Liver (tissue), 9 donors: ENCODE results near the gene CACNA1D. TPM values are rescaled to one million over a fixed set of nuclear protein-coding genes. Genes with fewer than 3 reads are reported as not detected.

ENCODE experiments used
- DNase-seq: peaks from one replicate; pipeline ENCODE4 v3.0.0-alpha.2; 2017; ENCODE audit warnings: low spot score
- H3K27ac ChIP-seq, 2 donors: one replicate each; pipeline ENCODE4 v1.7.0; 2013; ENCODE audit warnings: inconsistent platforms in 2 of 2, low read length in 2 of 2, control low read depth in 1 of 2, low read depth in 1 of 2, mild to moderate bottlenecking in 1 of 2
- H3K27me3 ChIP-seq, 4 donors: one replicate each; pipeline versions ENCODE4 v1.6.1 to v1.7.0; 2013; ENCODE audit warnings: low read length in 3 of 4, inconsistent platforms in 1 of 4, mild to moderate bottlenecking in 1 of 4, moderate library complexity in 1 of 4; ENCODE audit not compliant: control insufficient read depth in 4 of 4, insufficient read depth in 4 of 4
- H3K36me3 ChIP-seq, 4 donors: one replicate each; pipeline versions ENCODE4 v1.6.1 to v1.7.0; 2013; ENCODE audit warnings: low read length in 3 of 4, mild to moderate bottlenecking in 3 of 4, low read depth in 1 of 4, moderate library complexity in 1 of 4; ENCODE audit not compliant: control insufficient read depth in 4 of 4, insufficient read depth in 3 of 4
- H3K4me1 ChIP-seq, 4 donors: one replicate each; pipeline versions ENCODE4 v1.6.1 to v1.7.0; 2013; ENCODE audit warnings: low read length in 3 of 4, mild to moderate bottlenecking in 3 of 4, moderate library complexity in 1 of 4; ENCODE audit not compliant: control insufficient read depth in 4 of 4, insufficient read depth in 4 of 4
- H3K4me3 ChIP-seq, 3 donors: one replicate each; pipeline versions ENCODE4 v1.6.1 to v1.7.0; 2013; ENCODE audit warnings: low read length in 3 of 3, control low read depth in 1 of 3, low read depth in 1 of 3, mild to moderate bottlenecking in 1 of 3
- H3K9ac ChIP-seq, 2 donors: one replicate each; pipeline ENCODE4 v1.7.0; 2013; ENCODE audit warnings: low read length in 2 of 2, mild to moderate bottlenecking in 2 of 2, moderate library complexity in 2 of 2, control low read depth in 1 of 2, low read depth in 1 of 2
- H3K9me3 ChIP-seq, 4 donors: one replicate each; pipeline versions ENCODE4 v1.6.1 to v1.7.0; 2013; ENCODE audit warnings: low read length in 3 of 4; ENCODE audit not compliant: control insufficient read depth in 4 of 4
- ATF3 ChIP-seq: IDR thresholded peaks from 2 replicates; pipeline ENCODE4 v1.6.1; 2016; ENCODE audit warnings: antibody characterized with exemption
- EGR1 ChIP-seq, 2 donors: IDR thresholded peaks; 2 replicates each; pipeline ENCODE4 v1.6.1; 2016 to 2018; ENCODE audit warnings: antibody characterized with exemption in 2 of 2, low read depth in 2 of 2
- FOXA1 ChIP-seq: IDR thresholded peaks from 2 replicates; pipeline ENCODE4 v1.6.1; 2016; ENCODE audit warnings: antibody characterized with exemption
- FOXA2 ChIP-seq: IDR thresholded peaks from 2 replicates; pipeline ENCODE4 v1.6.1; 2016; ENCODE audit warnings: antibody characterized with exemption
- GABPA ChIP-seq, 2 donors: IDR thresholded peaks in 1 of 2; conservative IDR thresholded peaks in 1 of 2; 2 replicates each; pipeline ENCODE4 v1.6.1; 2016; ENCODE audit warnings: antibody characterized with exemption in 2 of 2, mild to moderate bottlenecking in 1 of 2, moderate library complexity in 1 of 2
- HNF4A ChIP-seq, 2 donors: conservative IDR thresholded peaks; 2 replicates each; pipeline ENCODE4 v1.6.1; 2016; ENCODE audit warnings: antibody characterized with exemption in 2 of 2, mild to moderate bottlenecking in 2 of 2
- HNF4G ChIP-seq: IDR thresholded peaks from 2 replicates; pipeline ENCODE4 v1.6.1; 2016; ENCODE audit warnings: antibody characterized with exemption
- JUND ChIP-seq, 2 donors: IDR thresholded peaks; 2 replicates each; pipeline ENCODE4 v1.6.1; 2016; ENCODE audit warnings: antibody characterized with exemption in 2 of 2
- NR2F2 ChIP-seq: IDR thresholded peaks from 2 replicates; pipeline ENCODE4 v1.6.1; 2016; ENCODE audit warnings: antibody characterized with exemption
- RAD21 ChIP-seq, 2 donors: IDR thresholded peaks; 2 replicates each; pipeline ENCODE4 v1.6.1; 2016; ENCODE audit warnings: antibody characterized with exemption in 2 of 2, mild to moderate bottlenecking in 2 of 2
- REST ChIP-seq: IDR thresholded peaks from 2 replicates; pipeline ENCODE4 v1.6.1; 2016; ENCODE audit warnings: antibody characterized with exemption, mild to moderate bottlenecking
- RXRA ChIP-seq, 2 donors: IDR thresholded peaks; 2 replicates each; pipeline ENCODE4 v1.6.1; 2017 to 2018; ENCODE audit warnings: antibody characterized with exemption in 2 of 2, mild to moderate bottlenecking in 1 of 2
- SP1 ChIP-seq: IDR thresholded peaks from 2 replicates; pipeline ENCODE4 v1.6.1; 2018; ENCODE audit warnings: antibody characterized with exemption, mild to moderate bottlenecking
- TAF1 ChIP-seq: conservative IDR thresholded peaks from 2 replicates; pipeline ENCODE4 v1.6.1; 2016; ENCODE audit warnings: antibody characterized with exemption, mild to moderate bottlenecking
- YY1 ChIP-seq: IDR thresholded peaks from 2 replicates; pipeline ENCODE4 v1.6.1; 2016; ENCODE audit warnings: antibody characterized with exemption, mild to moderate bottlenecking
- WGBS: extraction: QIAGEN DNeasy Blood & Tissue Kit; methylation state at CpG from one replicate; pipeline ENCODE4 v1.1.7; 2013; 5-methylcytosine and 5-hydroxymethylcytosine counted together
- polyA plus RNA-seq, 2 donors: library from polyadenylated mRNA; stranded (reverse) in 1 of 2; unstranded in 1 of 2; fragments of 200-250 nt in 1 of 2; fragments of >200 nt in 1 of 2; fragmentation: Nextera tagmentation in 1 of 2; extraction: Ambion mirVana in 1 of 2; gene quantifications; one replicate each; pipeline versions ENCODE4 v1.2.1 to v1.2.3, GENCODE V29; 2013 to 2015
- total RNA-seq, 2 donors: library from RNA; depleted of rRNA; stranded (reverse); fragments of >200 nt; gene quantifications; one replicate each; pipeline ENCODE4 v1.2.3, GENCODE V29; 2014
- TF ChIP-seq, protein P1 (sequence below): IDR thresholded peaks from 2 replicates; pipeline ENCODE4 v1.6.1; 2016; ENCODE audit warnings: antibody characterized with exemption
- TF ChIP-seq, protein P2 (sequence below): IDR thresholded peaks from 2 replicates; pipeline ENCODE4 v1.6.1; 2016; ENCODE audit warnings: antibody characterized with exemption
- donor health status: healthy.
- donor health status: healthy.
- donor health status: healthy.
- donor health status: healthy.
- donor health status: healthy.

CACNA1D gene
- total and polyA plus RNA-seq, 4 donors, result 1.8 to 18.9 (median 3.4) TPM

GRCh38 chr3:53775834-53776251 is 281.4 kb downstream of the CACNA1D start:
- Histone ChIP-seq H3K27ac (peak overlapping the region; percentile 75 to 77), H3K4me3 (no peak overlapping the region), H3K9me3 (no peaks in the 10 kb centered on the region), H3K9ac (no peak overlapping the region), H3K4me1 (peaks cover 6 to 31% (median 23%) of the 10 kb centered on the region in 4 donors), H3K36me3 (no peaks in the 10 kb centered on the region), H3K27me3 (no peaks in the 10 kb centered on the region)
- DNase-seq, result no peak
- WGBS, result 42% methylated on average over 5 of the region's 5 CpGs
- TF ChIP-seq RXRA (IDR thresholded peaks at IDR 0.05), result peak in 1 of 2 donors; percentile 40
- TF ChIP-seq HNF4A (conservative IDR thresholded peaks at IDR 0.05), result peak in 1 of 2 donors; percentile 68
- no peak for TF ChIP-seq REST
- TF ChIP-seq FOXA1, result no peak
- TF ChIP-seq YY1, result peak; percentile 29
- TF ChIP-seq FOXA2, result peak; percentile 29
- no peak for TF ChIP-seq ATF3

- TF ChIP-seq RAD21 (IDR thresholded peaks at IDR 0.05) (no peak), EGR1 (IDR thresholded peaks at IDR 0.05; ENCODE audit: low read depth in 2 of 2) (peak; percentile 66 to 92), HNF4A (conservative IDR thresholded peaks at IDR 0.05) (peak; percentile 50 to 69), YY1 (no peak), RXRA (IDR thresholded peaks at IDR 0.05) (peak in 1 of 2 donors; percentile 55), SP1 (peak; percentile 18), HNF4G (no peak)
- Histone ChIP-seq H3K4me1 (peaks cover 6 to 31% (median 23%) of the 10 kb centered on the region in 4 donors), H3K27ac (peak overlapping the region; percentile 75 to 77), H3K9me3 (no peaks in the 10 kb centered on the region), H3K4me3 (no peak overlapping the region), H3K36me3 (no peaks in the 10 kb centered on the region), H3K9ac (peak overlapping the region in 1 of 2 donors; percentile 55), H3K27me3 (no peaks in the 10 kb centered on the region)
- no peak for DNase-seq
- WGBS, result 34% methylated on average over 9 of the region's 9 CpGs
These were observed 282.2 kb downstream of the CACNA1D start for GRCh38 chr3:53776494-53777101.

DNA sequence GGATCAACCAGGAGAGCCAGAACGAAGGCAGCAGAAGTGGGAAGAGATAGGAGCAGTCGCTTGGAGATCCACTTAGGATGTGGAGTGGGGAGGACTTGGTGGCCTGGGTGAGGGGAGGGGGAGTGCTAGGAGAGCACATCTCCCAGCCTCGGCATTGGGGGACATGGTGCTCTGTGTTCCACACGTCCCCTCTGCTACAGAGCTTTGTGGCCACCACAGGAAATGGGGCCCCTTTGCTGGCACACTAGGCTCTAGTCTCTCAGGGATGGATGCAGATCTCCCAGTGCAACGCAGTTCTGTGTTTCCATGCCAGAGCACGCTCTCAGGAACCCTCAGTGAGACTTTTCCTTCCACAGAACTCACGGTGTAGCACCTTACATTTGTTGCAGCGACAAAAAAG is 283.1 kb downstream of the CACNA1D start:
- DNase-seq, result no peak
- WGBS, result 90% methylated on average over 8 of the region's 8 CpGs
- no peaks in the 10 kb centered on the region for H3K27me3 ChIP-seq
- no peaks in the 10 kb centered on the region for H3K9me3 ChIP-seq
- H3K36me3 ChIP-seq, result no peaks in the 10 kb centered on the region
- H3K4me1 ChIP-seq, result peaks cover 6 to 31% (median 23%) of the 10 kb centered on the region in 4 donors
- no peak overlapping the region for H3K9ac ChIP-seq
- H3K4me3 ChIP-seq, result no peak overlapping the region
- H3K27ac ChIP-seq, result peak overlapping the region in 1 of 2 donors; percentile 31
- TF ChIP-seq HNF4G (no peak), TAF1 (no peak), JUND (IDR thresholded peaks at IDR 0.05) (no peak), SP1 (no peak), RXRA (IDR thresholded peaks at IDR 0.05) (no peak), ATF3 (no peak), REST (no peak), FOXA2 (no peak), NR2F2 (no peak), HNF4A (conservative IDR thresholded peaks at IDR 0.05) (no peak), GABPA (IDR thresholded peaks at IDR 0.05 in 1 of 2, conservative IDR thresholded peaks at IDR 0.05 in 1 of 2) (no peak), YY1 (no peak), EGR1 (IDR thresholded peaks at IDR 0.05; ENCODE audit: low read depth in 2 of 2) (no peak), FOXA1 (no peak)
- TF ChIP-seq, protein P1, sequence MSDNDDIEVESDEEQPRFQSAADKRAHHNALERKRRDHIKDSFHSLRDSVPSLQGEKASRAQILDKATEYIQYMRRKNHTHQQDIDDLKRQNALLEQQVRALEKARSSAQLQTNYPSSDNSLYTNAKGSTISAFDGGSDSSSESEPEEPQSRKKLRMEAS, result no peak
- TF ChIP-seq, protein P2, sequence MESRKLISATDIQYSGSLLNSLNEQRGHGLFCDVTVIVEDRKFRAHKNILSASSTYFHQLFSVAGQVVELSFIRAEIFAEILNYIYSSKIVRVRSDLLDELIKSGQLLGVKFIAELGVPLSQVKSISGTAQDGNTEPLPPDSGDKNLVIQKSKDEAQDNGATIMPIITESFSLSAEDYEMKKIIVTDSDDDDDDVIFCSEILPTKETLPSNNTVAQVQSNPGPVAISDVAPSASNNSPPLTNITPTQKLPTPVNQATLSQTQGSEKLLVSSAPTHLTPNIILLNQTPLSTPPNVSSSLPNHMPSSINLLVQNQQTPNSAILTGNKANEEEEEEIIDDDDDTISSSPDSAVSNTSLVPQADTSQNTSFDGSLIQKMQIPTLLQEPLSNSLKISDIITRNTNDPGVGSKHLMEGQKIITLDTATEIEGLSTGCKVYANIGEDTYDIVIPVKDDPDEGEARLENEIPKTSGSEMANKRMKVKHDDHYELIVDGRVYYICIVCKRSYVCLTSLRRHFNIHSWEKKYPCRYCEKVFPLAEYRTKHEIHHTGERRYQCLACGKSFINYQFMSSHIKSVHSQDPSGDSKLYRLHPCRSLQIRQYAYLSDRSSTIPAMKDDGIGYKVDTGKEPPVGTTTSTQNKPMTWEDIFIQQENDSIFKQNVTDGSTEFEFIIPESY, result no peak
